ENCODE measurements around the gene ING2.
"Not testable (repeated sequence)": the region's sequence is repeated elsewhere in the genome, so short reads cannot be mapped to it uniquely, and the experiment has no call there.

ING2 gene

DNA sequence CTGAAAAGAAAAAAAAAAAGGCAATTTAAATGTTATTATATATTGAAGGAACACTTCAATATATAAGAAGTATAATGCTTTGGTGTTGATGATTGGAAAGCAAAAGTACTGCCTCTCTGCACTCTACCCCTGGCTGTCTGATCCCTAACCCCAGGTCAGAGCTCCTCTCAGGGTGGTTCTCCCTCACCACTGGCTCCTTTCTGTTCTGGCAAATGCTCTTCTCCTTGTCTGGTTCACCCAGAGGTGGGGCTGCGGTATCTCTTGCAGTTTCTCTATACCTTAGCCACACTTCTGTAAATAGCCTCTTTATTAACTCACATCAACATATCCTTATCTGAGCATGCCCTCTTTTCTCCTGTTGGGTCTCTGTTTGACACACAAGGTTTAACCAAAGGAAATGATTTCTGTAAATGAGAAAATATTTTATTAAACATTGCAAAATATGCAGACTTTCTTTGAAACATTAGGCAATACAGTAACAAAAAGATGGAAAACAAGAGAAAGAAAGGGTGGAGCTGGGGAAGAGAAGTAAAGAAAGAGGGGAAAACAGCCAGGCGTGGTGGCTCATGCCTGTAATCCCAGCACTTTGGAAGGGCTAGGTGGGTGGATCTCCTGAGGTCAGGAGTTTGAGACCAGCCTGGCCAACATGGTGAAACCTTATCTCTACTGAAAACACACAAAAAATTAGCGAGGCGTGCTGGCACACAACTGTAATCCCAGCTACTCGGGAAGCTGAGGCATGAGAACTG is 45.7 kb downstream of the ING2 start:
- DNase-seq: no peak

DNA sequence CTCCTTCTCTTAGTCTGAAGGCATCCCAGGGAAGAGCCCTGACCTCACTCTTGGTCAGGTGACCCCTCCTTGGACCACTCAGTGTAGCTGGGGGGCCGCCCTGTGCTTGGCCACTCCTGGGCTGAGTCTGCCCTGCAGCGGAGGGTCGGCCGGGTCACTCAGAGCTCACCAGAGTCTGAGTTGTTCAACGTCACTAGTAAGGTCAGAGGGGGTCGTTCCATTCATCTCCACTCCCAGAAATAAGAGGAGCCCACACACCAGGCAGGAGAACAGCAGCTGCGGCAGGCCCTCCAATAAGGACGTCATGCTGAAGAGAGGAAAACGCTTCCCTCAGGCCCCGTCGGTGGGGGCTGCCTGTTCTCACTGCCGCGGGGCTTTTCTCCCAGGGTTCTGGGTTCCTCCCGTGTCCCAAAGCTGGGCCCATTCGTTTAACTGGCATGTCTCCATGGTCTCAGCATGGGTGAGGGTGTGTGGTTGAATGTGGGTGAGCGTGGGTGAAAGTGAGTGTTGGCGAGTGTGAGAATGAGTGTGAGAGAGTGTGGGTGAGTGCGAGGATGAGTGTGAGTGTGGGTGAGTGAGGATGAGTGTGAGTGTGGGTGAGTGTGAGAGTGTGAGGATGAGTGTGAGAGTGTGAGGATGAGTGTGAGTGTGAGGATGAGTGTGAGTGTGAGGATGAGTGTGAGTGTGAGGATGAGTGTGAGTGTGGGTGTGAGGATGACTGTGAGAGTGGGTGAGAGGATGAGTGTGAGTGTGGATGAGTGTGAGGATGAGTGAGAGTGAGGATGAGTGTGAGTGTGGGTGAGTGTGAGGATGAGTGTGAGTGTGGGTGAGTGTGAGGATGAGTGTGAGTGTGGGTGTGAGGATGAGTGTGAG is 47.7 kb downstream of the ING2 start:
- no peak for DNase-seq

DNA sequence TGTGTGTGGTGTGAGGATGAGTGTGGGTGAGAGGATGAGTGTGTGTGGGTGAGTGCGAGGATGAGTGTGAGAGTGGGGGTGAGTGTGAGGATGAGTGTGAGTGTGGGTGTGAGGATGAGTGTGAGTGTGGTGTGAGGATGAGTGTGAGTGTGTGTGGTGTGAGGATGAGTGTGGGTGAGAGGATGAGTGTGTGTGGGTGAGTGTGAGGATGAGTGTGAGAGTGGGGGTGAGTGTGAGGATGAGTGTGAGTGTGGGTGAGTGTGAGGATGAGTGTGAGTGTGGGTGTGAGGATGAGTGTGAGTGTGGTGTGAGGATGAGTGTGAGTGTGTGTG is 48.3 kb downstream of the ING2 start:
- not testable (repeated sequence) for DNase-seq

GRCh38 chr4:183553601-183554345 is 48.9 kb downstream of the ING2 start:
- DNase-seq: no peak

- DNase-seq: no peak
Observed at GRCh38 chr4:183554346-183554686, 49.5 kb downstream of the ING2 start.

GRCh38 chr4:183554878-183555585 is 50.2 kb downstream of the ING2 start:
- DNase-seq: no peak

DNA sequence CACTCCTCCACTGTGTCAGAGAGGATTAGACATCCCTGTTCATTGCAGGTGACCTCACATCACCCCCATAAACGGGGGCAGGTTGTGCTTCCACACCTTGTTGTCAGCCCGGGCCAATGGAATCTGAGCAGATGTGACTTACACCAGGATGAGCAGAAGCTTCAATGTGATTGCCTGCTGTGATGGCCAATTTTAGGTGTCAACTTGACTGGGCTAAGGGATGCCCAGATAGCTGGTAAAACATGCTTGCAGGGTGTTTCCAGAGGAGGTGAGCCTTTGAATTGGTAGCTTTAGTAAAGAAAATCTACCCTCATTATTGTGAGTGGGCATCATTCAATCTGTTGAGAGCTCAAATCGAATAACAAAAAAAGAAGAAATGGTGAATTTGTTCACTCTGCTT is 52.1 kb downstream of the ING2 start:
- DNase-seq: no peak

DNA sequence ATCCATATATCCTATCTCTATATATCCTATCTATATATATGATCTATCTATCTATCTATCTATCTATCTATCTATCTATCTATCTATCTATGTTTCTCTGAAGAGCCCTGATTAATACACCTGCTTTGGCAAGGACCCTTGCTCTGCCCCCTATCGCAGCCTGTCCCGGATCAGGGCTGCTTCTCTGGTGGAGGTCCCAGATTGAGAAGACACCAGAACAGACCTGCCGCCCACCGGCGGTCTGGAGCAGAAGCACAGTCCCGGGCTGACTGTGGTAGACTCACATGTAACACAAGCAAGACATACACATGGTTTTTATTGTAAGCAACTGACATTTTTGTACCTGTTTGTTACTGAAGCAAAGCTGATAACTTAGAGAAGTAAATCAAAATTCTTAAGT is 52.8 kb downstream of the ING2 start:
- no peak for DNase-seq

DNA sequence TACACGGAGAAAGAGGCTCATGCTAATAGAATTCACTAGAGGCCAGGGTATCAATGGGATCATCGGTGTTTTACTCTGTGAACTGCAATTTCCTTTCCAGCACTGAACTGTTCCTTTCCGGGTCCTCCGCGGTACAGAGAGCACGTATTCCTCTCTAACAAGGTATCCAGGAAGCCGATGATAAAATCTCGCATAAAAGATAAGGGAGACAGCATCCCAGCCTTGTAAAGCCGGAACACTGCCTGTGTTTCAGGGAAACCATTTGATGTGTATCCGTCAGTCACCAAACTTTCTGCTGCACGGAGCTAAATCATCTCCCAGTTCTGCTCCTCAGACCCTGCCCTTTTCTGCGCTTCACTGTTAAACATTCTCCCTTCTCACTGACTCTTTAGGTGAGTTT is 54.0 kb downstream of the ING2 start:
- DNase-seq: no peak

GRCh38 chr4:183561905-183562304 is 57.0 kb downstream of the ING2 start:
- DNase-seq: no peak
